ENCODE data around the gene TFAP2C.
"Not testable (repeated sequence)": the region's sequence is repeated elsewhere in the genome, so short reads cannot be mapped to it uniquely, and the experiment has no call there.

TFAP2C gene

GRCh38 chr20:56653211-56653610 is 24.1 kb downstream of the TFAP2C start:
- no peak for DNase-seq (ENCODE audit: low read depth in 3 of 3)

GRCh38 chr20:56656632-56657031 is 27.5 kb downstream of the TFAP2C start:
- DNase-seq (ENCODE audit: low read depth in 3 of 3), result no peak

- no peak for DNase-seq (ENCODE audit: low read depth in 3 of 3)
Observed at GRCh38 chr20:56657879-56658278, 28.8 kb downstream of the TFAP2C start.

- DNase-seq (ENCODE audit: low read depth in 3 of 3), result not testable (repeated sequence)
Observed at GRCh38 chr20:56658341-56658947, 29.3 kb downstream of the TFAP2C start.

GRCh38 chr20:56663660-56664059 is 34.6 kb downstream of the TFAP2C start:
- no peak for DNase-seq (ENCODE audit: low read depth in 3 of 3)

- no peak for DNase-seq (ENCODE audit: low read depth in 3 of 3)
Observed at GRCh38 chr20:56664796-56665195, 35.7 kb downstream of the TFAP2C start.

GRCh38 chr20:56665806-56666205 is 36.7 kb downstream of the TFAP2C start:
- no peak for DNase-seq (ENCODE audit: low read depth in 3 of 3)

DNA sequence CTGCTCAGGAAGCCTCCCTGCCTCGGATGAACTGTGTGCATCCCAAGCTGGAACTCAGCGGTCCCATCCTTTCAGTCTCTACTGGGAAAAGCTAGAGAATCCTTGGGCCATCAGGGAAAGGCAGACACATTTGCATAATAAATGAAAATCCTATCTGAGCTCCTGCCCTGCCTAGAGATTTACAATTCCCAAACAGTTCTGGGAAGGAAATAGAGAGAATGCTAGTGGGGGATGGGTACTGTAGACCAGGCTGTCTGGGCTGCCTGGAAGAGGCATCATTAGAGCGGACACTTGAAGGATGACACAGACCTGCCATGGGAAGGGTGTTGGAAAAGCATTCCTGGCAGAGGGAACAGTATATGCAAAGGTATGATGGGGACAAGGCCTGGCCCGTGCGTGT is 44.3 kb downstream of the TFAP2C start:
- DNase-seq (ENCODE audit: low read depth in 3 of 3), result no peak

DNA sequence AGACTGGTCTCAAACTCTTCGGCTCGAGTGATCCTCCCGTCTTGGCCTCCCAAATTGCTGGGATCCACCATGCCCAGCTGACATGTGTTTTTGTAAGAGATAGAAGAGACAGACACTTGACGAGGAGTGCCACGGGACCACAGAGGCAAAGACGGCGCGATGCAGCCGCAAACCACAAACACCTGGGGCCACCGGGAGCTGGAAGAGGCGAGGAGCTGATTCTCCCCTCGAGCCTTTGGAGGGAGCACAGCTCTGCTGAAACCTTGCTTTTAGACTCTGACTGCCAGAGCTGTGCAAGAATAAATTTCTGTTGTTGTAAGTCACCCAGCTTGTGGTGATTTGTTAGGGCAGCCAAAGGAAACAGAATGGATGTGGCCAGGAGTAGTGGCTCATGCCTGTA is 46.9 kb downstream of the TFAP2C start:
- DNase-seq (ENCODE audit: low read depth in 3 of 3), result no peak

- no peak for DNase-seq (ENCODE audit: low read depth in 3 of 3)
Observed at GRCh38 chr20:56676679-56677078, 47.6 kb downstream of the TFAP2C start.

DNA sequence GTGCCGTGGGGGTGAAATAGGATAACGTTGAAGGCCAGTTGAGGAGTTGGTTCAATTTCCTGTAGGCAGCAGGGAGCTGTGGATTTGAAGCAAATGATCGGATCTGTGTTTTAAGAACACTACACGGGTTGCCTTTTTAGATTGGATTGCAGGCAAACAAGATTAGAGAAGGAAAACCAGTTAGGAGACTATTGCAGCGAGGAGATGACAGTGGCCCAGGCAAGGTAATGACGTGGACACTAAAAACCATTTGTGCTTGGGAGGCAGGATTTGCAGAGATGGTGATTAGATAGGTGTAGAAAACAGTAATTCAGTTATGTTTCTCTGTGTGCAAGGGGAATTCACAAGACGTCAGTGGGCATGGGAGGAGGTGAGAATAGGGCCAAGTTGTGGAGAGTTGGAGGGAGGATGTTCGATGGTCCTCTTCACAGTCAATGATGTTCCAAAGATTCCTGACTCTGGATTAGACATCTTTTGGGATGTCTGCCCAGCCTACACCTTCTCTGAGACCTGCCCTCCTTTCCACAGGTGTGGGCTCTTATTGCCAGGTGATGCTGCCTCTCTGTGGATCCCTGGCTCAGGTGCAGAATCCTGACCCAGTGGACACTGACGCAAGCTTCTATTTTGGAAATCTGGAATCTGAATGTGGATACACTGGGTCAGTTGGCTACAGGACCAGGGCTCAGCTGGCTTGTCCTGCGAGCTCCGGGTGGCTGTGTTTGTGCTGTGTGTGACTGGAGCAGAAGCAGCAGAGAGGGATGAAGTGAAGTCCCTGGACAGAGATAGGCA is 54.2 kb downstream of the TFAP2C start:
- no peak for DNase-seq (ENCODE audit: low read depth in 3 of 3)

- no peak for DNase-seq (ENCODE audit: low read depth in 3 of 3)
Observed at GRCh38 chr20:56685879-56686278, 56.8 kb downstream of the TFAP2C start.

DNA sequence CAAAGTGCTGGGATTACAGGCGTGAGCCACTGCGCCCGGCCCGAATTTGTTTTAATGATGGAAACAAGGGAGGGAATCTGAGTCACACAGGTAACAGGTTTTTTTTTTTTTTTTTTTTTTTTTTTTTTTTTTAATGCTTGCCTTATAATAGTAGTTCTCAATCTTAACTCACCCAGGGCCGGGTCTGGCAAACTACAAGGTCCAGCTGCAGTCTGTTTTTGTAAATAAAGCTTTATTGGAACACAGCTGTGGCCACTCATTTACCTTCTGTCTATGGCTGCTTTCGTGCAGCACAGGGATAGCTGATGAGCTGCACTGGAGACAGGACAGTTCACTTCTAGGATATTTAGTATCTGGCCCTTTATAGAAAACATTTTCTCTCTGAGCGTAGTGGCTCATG is 58.0 kb downstream of the TFAP2C start:
- DNase-seq (ENCODE audit: low read depth in 3 of 3), result no peak

GRCh38 chr20:56688106-56688505 is 59.0 kb downstream of the TFAP2C start:
- DNase-seq (ENCODE audit: low read depth in 3 of 3), result no peak

Data from stimulated activated CD4-positive, alpha-beta T cell treated with anti-CD3 and anti-CD28 coated beads, TNF-alpha, amount 100 ng/mL, for 24 hours (primary cell).